ENCODE results near the gene AUTS2.

- TF ChIP-seq POLR2A (IDR thresholded peaks at IDR 0.05) (no peak), CTCF (IDR thresholded peaks at IDR 0.05) (no peak)
Measured at GRCh38 chr7:69790977-69791724, 192.9 kb downstream of the AUTS2 start.

All from thyroid gland (tissue), 4 donors.